IMR-90 (cell line): ENCODE data around the gene RAI14. TPM values are rescaled to one million over a fixed set of nuclear protein-coding genes. Genes with fewer than 3 reads are reported as not detected.

Experiments used
- ATAC-seq: fragments of 200-7000 bp; cut with Tn5 transposase; 2 replicates; pipeline ENCODE4 v1.9.1; 2020; ENCODE audit warnings: low read depth, mild to moderate bottlenecking, moderate library complexity
- BruUV-seq: library from RNA; stranded (reverse); fragments of 400-500 nt; replicated peaks from 2 replicates; lab custom pipeline; 2021; lab: Mats Ljungman, UMichigan
- CTCF ChIA-PET: fragments of 300-600 bp; formaldehyde crosslinking; extraction: SDS; loops from one replicate; lab custom pipeline; 2021; ENCODE audit warnings: antibody characterized with exemption; lab: Yijun Ruan, JAX
- POLR2A ChIA-PET: fragments of 300-600 bp; sonication (Branson Sonifier 250); formaldehyde crosslinking; loops from one replicate; lab custom pipeline; 2022; ENCODE audit warnings: antibody characterized with exemption; ENCODE audit not compliant: unreplicated experiment; lab: Charles Lee
- DNase-seq: peaks from one replicate; pipeline ENCODE4 v3.0.0; 2013
- H2AFZ ChIP-seq: replicated peaks from 2 replicates; pipeline ENCODE3; 2013; ENCODE audit warnings: low read length, mild to moderate bottlenecking; ENCODE audit not compliant: poor library complexity
- H2AK5ac ChIP-seq: 2 replicates; pipeline ENCODE4 v1.6.1; 2013; ENCODE audit warnings: low read depth, low read length, inconsistent platforms
- H2AK9ac ChIP-seq: replicated peaks from 2 replicates; pipeline ENCODE3; 2013; ENCODE audit warnings: mild to moderate bottlenecking, low read depth, low read length, moderate library complexity; ENCODE audit not compliant: poor library complexity
- H2BK120ac ChIP-seq: 2 replicates; pipeline ENCODE4 v1.6.1; 2013; ENCODE audit warnings: low read depth, low read length, inconsistent platforms
- H2BK15ac ChIP-seq: 3 replicates; pipeline ENCODE4 v1.6.1; 2013; ENCODE audit warnings: low read depth, low read length, inconsistent platforms
- H2BK20ac ChIP-seq: 2 replicates; pipeline ENCODE4 v1.6.1; 2013; ENCODE audit warnings: low read depth, mild to moderate bottlenecking, inconsistent platforms, low read length, moderate library complexity
- H2BK5ac ChIP-seq: 2 replicates; pipeline ENCODE4 v1.6.1; 2013; ENCODE audit warnings: mild to moderate bottlenecking, low read depth, low read length, inconsistent platforms; ENCODE audit not compliant: poor library complexity, severe bottlenecking
- H3K14ac ChIP-seq: replicated peaks from 2 replicates; pipeline ENCODE4 v1.6.1; 2013; ENCODE audit warnings: low read depth, low read length, inconsistent platforms
- H3K18ac ChIP-seq: 2 replicates; pipeline ENCODE4 v1.6.1; 2013; ENCODE audit warnings: low read depth, low read length, control low read depth
- H3K23ac ChIP-seq: 2 replicates; pipeline ENCODE4 v1.6.1; 2013; ENCODE audit warnings: low read depth, low read length, inconsistent platforms
- H3K27ac ChIP-seq: 2 replicates; pipeline ENCODE4 v1.5.1; 2013; ENCODE audit warnings: mild to moderate bottlenecking, control low read depth, low read length; ENCODE audit not compliant: insufficient read depth
- H3K27me3 ChIP-seq: 2 replicates; pipeline ENCODE4 v1.6.1; 2013; ENCODE audit warnings: low read length; ENCODE audit not compliant: control insufficient read depth, insufficient read depth
- H3K36me3 ChIP-seq: 2 replicates; pipeline ENCODE4 v1.6.1; 2013; ENCODE audit warnings: low read length, mixed read lengths; ENCODE audit not compliant: control insufficient read depth, insufficient read depth
- H3K4ac ChIP-seq: 2 replicates; pipeline ENCODE4 v1.6.1; 2013; ENCODE audit warnings: low read depth, low read length, inconsistent platforms
- H3K4me1 ChIP-seq: 2 replicates; pipeline ENCODE4 v1.6.1; 2013; ENCODE audit warnings: low read length, mixed read lengths; ENCODE audit not compliant: control insufficient read depth, insufficient read depth
- H3K4me2 ChIP-seq: 2 replicates; pipeline ENCODE4 v1.6.1; 2013; ENCODE audit warnings: low read depth, mild to moderate bottlenecking, control low read depth, low read length, moderate library complexity
- H3K4me3 ChIP-seq: 2 replicates; pipeline ENCODE4 v1.5.1; 2013; ENCODE audit warnings: low read depth, mild to moderate bottlenecking, control low read depth, low read length, moderate library complexity; ENCODE audit not compliant: insufficient read depth
- H3K56ac ChIP-seq: 2 replicates; pipeline ENCODE4 v1.6.1; 2013; ENCODE audit warnings: low read length, inconsistent platforms; ENCODE audit not compliant: insufficient read depth; ENCODE audit errors: extremely low read depth
- H3K79me1 ChIP-seq, 2 experiments: 2 replicates each; pipeline ENCODE4 v1.6.1; 2013; ENCODE audit warnings: low read length in 2 of 2, inconsistent platforms in 1 of 2, low read depth in 1 of 2
- H3K9ac ChIP-seq: 2 replicates; pipeline ENCODE4 v1.6.1; 2013; ENCODE audit warnings: low read depth, low read length, control low read depth
- H3K9me1 ChIP-seq: 2 replicates; pipeline ENCODE4 v1.6.1; 2013; ENCODE audit warnings: low read length, inconsistent platforms; ENCODE audit not compliant: insufficient read depth
- H3K9me3 ChIP-seq: 2 replicates; pipeline ENCODE4 v1.6.1; 2013; ENCODE audit warnings: low read length; ENCODE audit not compliant: control insufficient read depth, insufficient read depth
- H4K20me1 ChIP-seq: 2 replicates; pipeline ENCODE4 v1.6.1; 2013; ENCODE audit warnings: low read length, inconsistent platforms; ENCODE audit not compliant: insufficient read depth
- H4K5ac ChIP-seq: 2 replicates; pipeline ENCODE4 v1.6.1; 2013; ENCODE audit warnings: mild to moderate bottlenecking, low read depth, low read length, control low read depth
- H4K8ac ChIP-seq, 2 experiments: 2 replicates each; pipeline ENCODE4 v1.6.1; 2013; ENCODE audit warnings: low read depth in 2 of 2, low read length in 2 of 2, control low read depth in 1 of 2, inconsistent platforms in 1 of 2
- H4K91ac ChIP-seq: 2 replicates; pipeline ENCODE4 v1.6.1; 2013; ENCODE audit warnings: low read depth, low read length, inconsistent platforms; ENCODE audit not compliant: insufficient read depth
- BHLHE40 ChIP-seq: fragments of 150-350 bp; IDR thresholded peaks from 2 replicates; pipeline ENCODE4 v1.6.1; 2016; ENCODE audit warnings: mild to moderate bottlenecking, low read depth, low read length
- CHD1 ChIP-seq: IDR thresholded peaks from 2 replicates; pipeline ENCODE4 v1.6.1; 2012; ENCODE audit warnings: low read depth, low read length, improper control_type of control experiment
- MAZ ChIP-seq: IDR thresholded peaks from 2 replicates; pipeline ENCODE4 v1.6.1; 2012; ENCODE audit warnings: low read depth, mild to moderate bottlenecking, low read length, improper control_type of control experiment, moderate library complexity, borderline replicate concordance
- NFE2L2 ChIP-seq: fragments of 150-350 bp; IDR thresholded peaks from 2 replicates; pipeline ENCODE4 v1.6.1; 2016; ENCODE audit warnings: low read depth, mild to moderate bottlenecking, low read length
- POLR2A ChIP-seq: IDR thresholded peaks from 2 replicates; pipeline ENCODE4 v1.6.1; 2012; ENCODE audit warnings: mild to moderate bottlenecking, low read depth, low read length
- WGBS, 2 experiments: methylation state at CpG; one replicate each; pipeline versions ENCODE4 v1.1.5 to v1.1.7; 2013; ENCODE audit warnings: missing lambda C conversion rate in 2 of 2; ENCODE audit not compliant: insufficient read length in 1 of 2; ENCODE audit errors: extremely low coverage in 2 of 2; 5-methylcytosine and 5-hydroxymethylcytosine counted together
- dilution Hi-C: fragments of 300-500 bp; cut with HindIII; formaldehyde crosslinking; loops from one replicate; pipeline ENCODE4 v1.14.3; 2018; ENCODE audit warnings: low sequenced_read_pairs; ENCODE audit not compliant: unreplicated experiment
- in situ Hi-C: fragments of 300-500 bp; cut with MboI; formaldehyde crosslinking; loops from 3 replicates; pipeline ENCODE4 v1.14.3; 2019; ENCODE audit warnings: low sequenced_read_pairs, inconsistent platforms, mixed read lengths
- intact Hi-C: fragments of 100-400 bp; cut with micrococcal nuclease; formaldehyde crosslinking; loops from 2 replicates; pipeline ENCODE4 v1.10.0; 2022
- polyA plus RNA-seq, 3 experiments: library from polyadenylated mRNA; depleted of rRNA; stranded (reverse); fragments of >200 nt; gene quantifications; 2 replicates each; pipeline ENCODE4 v1.2.3, GENCODE V29; 2012; ENCODE audit warnings: low replicate concordance in 1 of 3
- total RNA-seq: library from RNA; depleted of rRNA; stranded (reverse); fragments of >200 nt; gene quantifications from 2 replicates; pipeline ENCODE4 v1.2.3, GENCODE V29; 2012

The RAI14 gene
- total and polyA plus RNA-seq, 2 of the 4 experiments (the other 2 are of a cell fraction), result 221 to 267 TPM

- Histone ChIP-seq H3K27ac (no peak overlapping the region), H3K9me1 (no peaks in the 10 kb centered on the region), H2BK20ac (no peak overlapping the region), H3K27me3 (no peaks in the 10 kb centered on the region), H3K36me3 (no peaks in the 10 kb centered on the region), H4K5ac (no peak overlapping the region), H3K4me3 (no peak overlapping the region), H2BK120ac (no peak overlapping the region), H2AK9ac (no peak overlapping the region), H2BK5ac (no peak overlapping the region), H3K14ac (no peak overlapping the region), H3K56ac (no peak overlapping the region), H2BK15ac (no peak overlapping the region), H2AK5ac (no peak overlapping the region), H3K9ac (no peak overlapping the region), H3K79me1 (no peaks in the 10 kb centered on the region), H4K91ac (no peak overlapping the region), H3K4me2 (no peak overlapping the region), H3K23ac (no peak overlapping the region), H3K18ac (no peak overlapping the region), H3K4ac (no peak overlapping the region), H4K20me1 (no peaks in the 10 kb centered on the region), H2AFZ (no peak overlapping the region), H3K4me1 (peaks cover 3% of the 10 kb centered on the region; the same call in 1 of the 2 replicates), H4K8ac (no peak overlapping the region), H3K9me3 (peaks cover 2% of the 10 kb centered on the region; the same call in 1 of the 2 replicates)
- CTCF ChIA-PET, result no interaction called here
- DNase-seq (no peak), ATAC-seq (no peak)
- POLR2A ChIA-PET, result no interaction called here
- 100% methylated on average over 2 of the region's 4 CpGs; no CpG with 5 or more reads in 1 of the 2 experiments for WGBS, 2 experiments
- dilution Hi-C loops, result no loop called here
- intact Hi-C loops, result no loop called here
- in situ Hi-C loops, result no loop called here
- TF ChIP-seq NFE2L2 (no peak), CHD1 (no peak), MAZ (no peak), BHLHE40 (no peak), POLR2A (no peak)
- BruUV-seq, result no TSS peak
Observed at GRCh38 chr5:34847552-34847951, 191.4 kb downstream of the RAI14 start.
